GM12864 (cell line): ENCODE results near the gene SH2D3C.
"Not testable (repeated sequence)": the region's sequence is repeated elsewhere in the genome, so short reads cannot be mapped to it uniquely, and the experiment has no call there.

Experiments used
- DNase-seq: peaks from one replicate; pipeline ENCODE4 v3.0.0-alpha.2; 2011; ENCODE audit warnings: low read depth
- H3K4me3 ChIP-seq: 2 replicates; pipeline ENCODE4 v1.5.1; 2011; ENCODE audit warnings: mild to moderate bottlenecking, low read depth, low read length, control low read depth
- TF ChIP-seq, protein P1 (sequence below): IDR thresholded peaks from 2 replicates; pipeline ENCODE4 v1.5.1; 2011; ENCODE audit warnings: low read depth, mild to moderate bottlenecking, moderate library complexity, low read length, control low read depth, inconsistent platforms; ENCODE audit errors: missing control alignments

SH2D3C gene

DNA sequence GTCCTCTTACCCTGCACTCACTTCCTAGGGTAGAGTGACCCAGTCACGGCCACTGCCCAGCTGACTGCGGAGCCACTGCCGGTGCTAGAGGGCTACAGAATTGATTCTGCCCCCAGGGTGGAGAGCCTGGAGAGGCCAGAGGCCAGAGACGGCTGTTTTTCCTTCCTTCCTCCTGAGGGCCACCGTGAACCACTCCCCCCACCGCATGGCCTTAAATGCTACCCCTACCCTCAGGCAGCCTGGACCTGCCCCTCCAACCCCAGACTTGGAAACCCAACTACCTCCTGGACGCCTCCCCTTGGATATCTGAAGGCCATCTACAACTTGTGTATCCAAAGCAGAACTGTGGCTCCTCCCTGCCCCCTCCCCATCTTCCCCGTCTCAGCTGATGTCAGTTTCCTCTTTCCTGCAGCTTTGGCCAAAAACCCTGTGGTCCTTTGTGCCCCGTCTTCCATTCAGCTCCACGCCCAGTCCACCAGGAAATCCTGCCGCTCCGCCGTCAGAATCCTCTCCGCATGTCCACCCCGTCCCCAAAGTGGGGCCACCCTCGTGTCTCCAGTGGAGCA, 16.3 kb downstream of the SH2D3C start:
- H3K4me3 ChIP-seq: no peak overlapping the region
- DNase-seq: no peak
- TF ChIP-seq, protein P1, sequence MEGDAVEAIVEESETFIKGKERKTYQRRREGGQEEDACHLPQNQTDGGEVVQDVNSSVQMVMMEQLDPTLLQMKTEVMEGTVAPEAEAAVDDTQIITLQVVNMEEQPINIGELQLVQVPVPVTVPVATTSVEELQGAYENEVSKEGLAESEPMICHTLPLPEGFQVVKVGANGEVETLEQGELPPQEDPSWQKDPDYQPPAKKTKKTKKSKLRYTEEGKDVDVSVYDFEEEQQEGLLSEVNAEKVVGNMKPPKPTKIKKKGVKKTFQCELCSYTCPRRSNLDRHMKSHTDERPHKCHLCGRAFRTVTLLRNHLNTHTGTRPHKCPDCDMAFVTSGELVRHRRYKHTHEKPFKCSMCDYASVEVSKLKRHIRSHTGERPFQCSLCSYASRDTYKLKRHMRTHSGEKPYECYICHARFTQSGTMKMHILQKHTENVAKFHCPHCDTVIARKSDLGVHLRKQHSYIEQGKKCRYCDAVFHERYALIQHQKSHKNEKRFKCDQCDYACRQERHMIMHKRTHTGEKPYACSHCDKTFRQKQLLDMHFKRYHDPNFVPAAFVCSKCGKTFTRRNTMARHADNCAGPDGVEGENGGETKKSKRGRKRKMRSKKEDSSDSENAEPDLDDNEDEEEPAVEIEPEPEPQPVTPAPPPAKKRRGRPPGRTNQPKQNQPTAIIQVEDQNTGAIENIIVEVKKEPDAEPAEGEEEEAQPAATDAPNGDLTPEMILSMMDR: no peak

DNA sequence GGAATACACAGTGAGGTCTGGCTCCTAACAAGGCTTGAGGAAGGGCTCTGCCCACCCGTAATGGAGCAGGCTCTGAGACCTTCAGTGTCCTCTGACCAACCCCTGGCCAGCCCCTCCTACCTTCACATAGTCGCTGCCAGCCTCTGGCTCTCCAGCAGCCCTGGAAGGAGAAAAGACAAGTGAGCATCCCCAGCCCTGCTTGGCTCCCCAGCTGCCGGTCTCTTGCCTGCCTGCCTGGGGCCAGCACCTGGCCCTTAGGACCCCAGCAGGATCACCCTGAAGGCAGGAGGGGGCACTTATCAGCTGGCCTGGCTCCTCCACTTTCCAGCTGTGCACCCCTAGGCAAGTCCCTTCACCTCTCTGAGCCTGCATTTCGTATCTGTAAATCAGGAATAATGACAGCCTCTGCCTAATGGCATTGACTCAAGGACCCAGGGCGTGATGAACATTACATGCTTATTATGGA, 16.9 kb downstream of the SH2D3C start:
- no peak overlapping the region for H3K4me3 ChIP-seq
- no peak for DNase-seq
- TF ChIP-seq, protein P1: no peak

DNA sequence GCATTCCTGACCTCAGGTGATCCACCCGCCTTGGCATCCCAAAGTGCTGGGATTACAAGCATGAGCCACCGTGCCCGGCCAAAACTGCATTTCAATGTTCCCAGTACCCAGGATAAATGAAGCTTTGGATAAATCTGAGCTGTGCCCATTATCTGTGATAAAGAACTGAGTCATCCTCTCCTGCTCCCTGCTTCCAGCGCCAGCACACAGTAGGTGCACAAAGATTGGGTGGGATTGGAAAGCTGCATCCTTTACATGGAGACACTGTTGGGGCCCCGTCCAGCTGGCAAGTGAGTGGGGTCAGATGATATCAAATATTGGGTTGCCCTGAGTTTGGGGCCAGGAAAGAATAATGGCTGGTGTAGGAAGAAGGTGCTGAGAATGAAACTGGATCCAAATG, 17.4 kb downstream of the SH2D3C start:
- no peak for DNase-seq
- no peak overlapping the region for H3K4me3 ChIP-seq
- TF ChIP-seq, protein P1: no peak

DNA sequence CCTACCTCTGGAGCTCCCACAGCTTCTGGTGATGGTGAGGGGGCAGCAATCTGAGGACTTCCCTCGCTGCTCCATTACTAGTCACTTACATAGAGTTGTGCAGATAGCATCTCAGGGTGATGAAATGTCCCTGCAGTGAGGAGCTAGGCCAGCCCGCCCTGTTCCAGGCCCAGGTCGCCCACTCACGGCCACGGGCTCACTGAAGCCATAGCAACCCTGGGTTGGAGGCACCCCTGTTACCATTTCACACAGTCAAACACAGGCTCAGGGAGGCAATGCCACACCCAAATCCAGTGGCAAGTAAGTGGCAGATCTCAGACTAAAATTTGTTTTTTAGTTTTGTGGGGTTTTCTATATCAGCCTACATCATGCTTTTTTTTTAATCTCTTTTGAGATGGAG, 19.6 kb downstream of the SH2D3C start:
- no peak overlapping the region for H3K4me3 ChIP-seq
- TF ChIP-seq, protein P1: no peak
- no peak for DNase-seq

DNA sequence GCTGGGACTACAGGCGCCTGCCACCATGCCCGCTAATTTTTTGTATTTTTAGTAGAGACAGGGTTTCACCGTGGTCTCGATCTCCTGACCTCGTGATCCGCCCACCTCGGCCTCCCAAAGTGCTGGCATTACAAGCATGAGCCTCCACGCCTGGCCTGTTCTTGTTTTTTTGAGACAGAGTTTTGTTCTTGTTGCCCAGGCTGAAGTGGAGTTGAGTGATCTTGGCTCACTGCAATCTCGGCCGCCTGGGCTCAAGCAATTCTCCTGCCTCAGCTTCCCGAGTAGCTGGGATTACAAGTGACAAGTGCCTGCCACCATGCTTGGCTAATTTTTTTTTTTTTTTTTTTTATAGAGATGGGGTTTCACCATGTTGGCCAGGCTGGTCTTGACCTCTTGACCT, 21.7 kb downstream of the SH2D3C start:
- DNase-seq, H3K4me3 ChIP-seq: not testable (repeated sequence)

DNA sequence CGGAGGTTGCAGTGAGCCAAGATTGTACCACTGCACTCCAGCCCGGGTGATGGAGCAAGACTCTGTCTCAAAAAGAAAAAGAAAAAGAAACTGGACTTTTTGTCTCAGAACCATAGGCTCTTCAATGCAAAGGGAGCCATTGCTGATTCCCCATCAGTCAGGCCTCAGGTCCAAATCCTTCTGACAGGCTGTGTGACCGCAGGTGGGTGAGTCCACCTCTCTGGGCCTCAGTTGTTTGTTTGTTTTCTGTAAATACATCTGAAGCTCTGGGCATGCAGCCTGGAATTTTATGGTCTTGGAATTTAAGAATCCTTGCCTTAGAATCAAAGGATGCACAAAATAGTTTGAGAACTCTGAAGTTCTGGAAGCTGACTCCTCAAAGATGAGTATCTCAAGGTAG, 22.2 kb downstream of the SH2D3C start:
- TF ChIP-seq, protein P1: no peak
- no peak overlapping the region for H3K4me3 ChIP-seq
- no peak for DNase-seq

DNA sequence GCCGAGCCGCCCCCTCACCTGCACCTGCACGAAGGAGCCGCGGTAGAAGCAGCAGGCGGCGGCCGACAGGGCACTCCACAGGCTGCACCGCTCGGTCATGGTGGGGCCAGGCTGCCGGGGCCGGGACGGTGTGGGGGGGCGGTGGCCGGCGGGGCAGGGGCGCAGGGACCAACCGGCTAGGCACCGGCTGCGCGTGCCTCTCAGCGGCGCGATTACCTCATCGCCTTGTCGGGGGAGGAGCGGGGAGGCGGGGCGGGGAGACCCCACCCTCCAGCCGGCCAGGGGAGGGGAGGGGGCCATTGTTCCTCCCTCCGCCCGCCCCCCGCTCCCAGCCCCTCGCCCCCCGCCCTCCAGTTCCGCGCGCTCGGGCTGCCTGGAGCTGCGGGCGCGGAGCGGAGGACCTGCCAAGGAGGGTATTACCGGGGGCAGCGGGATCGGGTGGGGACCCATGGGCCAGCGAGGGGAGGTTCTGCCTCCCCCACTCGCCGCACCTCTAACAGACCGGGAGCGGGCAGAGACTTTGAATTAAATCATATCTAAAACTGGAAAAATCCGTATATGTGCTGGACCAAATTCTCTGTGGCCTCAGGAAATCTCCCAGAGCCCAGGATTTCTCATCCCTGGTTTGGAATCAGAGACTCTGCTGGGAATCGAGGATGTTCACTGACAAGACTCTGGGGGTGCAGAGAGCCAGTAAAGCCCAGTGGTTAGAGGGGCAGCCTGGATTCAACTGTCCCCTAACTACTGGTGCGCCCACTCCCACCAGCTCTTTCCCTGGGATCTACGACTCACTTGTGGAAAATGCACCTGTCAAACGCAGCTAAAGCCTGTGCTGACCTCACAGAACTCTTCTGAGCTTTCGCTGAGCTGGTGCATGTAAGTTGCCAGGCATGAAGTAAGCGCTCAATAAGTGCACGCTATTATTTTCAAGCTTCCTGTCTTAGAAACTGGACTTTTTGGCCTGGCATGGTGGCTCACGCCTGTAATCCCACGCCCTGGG, 23.1 kb downstream of the SH2D3C start:
- no peak for DNase-seq
- TF ChIP-seq, protein P1: no peak
- H3K4me3 ChIP-seq: no peak overlapping the region
